ENCODE measurements around the gene CRACDL.

The CRACDL gene

GRCh38 chr2:98932778-98933343 lies 3.2 kb downstream of the CRACDL start:
- Histone ChIP-seq H3K27me3 (ENCODE audit: insufficient read depth, poor library complexity, severe bottlenecking) (peaks cover 17% of the 10 kb centered on the region), H3K27ac (replicated peaks) (no peak overlapping the region), H3K4me3 (replicated peaks; ENCODE audit: insufficient read depth, low read length) (no peak overlapping the region)
- no peak for DNase-seq (ENCODE audit: low read depth in 1 of 2, low spot score in 1 of 2)
- no peak for TF ChIP-seq SPI1 (IDR thresholded peaks at IDR 0.05; ENCODE audit: borderline replicate concordance, low read depth)
- no peak for TF ChIP-seq GABPA (IDR thresholded peaks at IDR 0.05; ENCODE audit: low read depth)
- TF ChIP-seq REST (IDR thresholded peaks at IDR 0.05; ENCODE audit: insufficient replicate concordance, low read depth) = no peak
- no peak for TF ChIP-seq CTCF (IDR thresholded peaks at IDR 0.05; ENCODE audit: insufficient read depth, low read length)
- no peak for TF ChIP-seq POLR2AphosphoS5 (IDR thresholded peaks at IDR 0.05; ENCODE audit: low read depth)

- TF ChIP-seq GABPA (IDR thresholded peaks at IDR 0.05; ENCODE audit: low read depth) = no peak
- no peak for TF ChIP-seq REST (IDR thresholded peaks at IDR 0.05; ENCODE audit: insufficient replicate concordance, low read depth)
- TF ChIP-seq POLR2AphosphoS5 (IDR thresholded peaks at IDR 0.05; ENCODE audit: low read depth) = no peak
- no peak for TF ChIP-seq CTCF (IDR thresholded peaks at IDR 0.05; ENCODE audit: insufficient read depth, low read length)
- no peak for TF ChIP-seq SPI1 (IDR thresholded peaks at IDR 0.05; ENCODE audit: borderline replicate concordance, low read depth)
- H3K4me3 ChIP-seq (replicated peaks; ENCODE audit: insufficient read depth, low read length) = no peak overlapping the region
- no peak for DNase-seq (ENCODE audit: low read depth in 1 of 2, low spot score in 1 of 2)
- H3K27ac ChIP-seq (replicated peaks) = no peak overlapping the region
- peaks cover 10% of the 10 kb centered on the region for H3K27me3 ChIP-seq (ENCODE audit: insufficient read depth, poor library complexity, severe bottlenecking)
Observed at GRCh38 chr2:98932164-98932563, 3.9 kb downstream of the CRACDL start.

GRCh38 chr2:98931596-98931995 lies 4.4 kb downstream of the CRACDL start:
- Histone ChIP-seq H3K4me3 (replicated peaks; ENCODE audit: insufficient read depth, low read length) (no peak overlapping the region), H3K27ac (replicated peaks) (no peak overlapping the region), H3K27me3 (ENCODE audit: insufficient read depth, poor library complexity, severe bottlenecking) (peaks cover 4% of the 10 kb centered on the region)
- no peak for DNase-seq (ENCODE audit: low read depth in 1 of 2, low spot score in 1 of 2)
- TF ChIP-seq REST (IDR thresholded peaks at IDR 0.05; ENCODE audit: insufficient replicate concordance, low read depth) (no peak), GABPA (IDR thresholded peaks at IDR 0.05; ENCODE audit: low read depth) (no peak), SPI1 (IDR thresholded peaks at IDR 0.05; ENCODE audit: borderline replicate concordance, low read depth) (no peak), POLR2AphosphoS5 (IDR thresholded peaks at IDR 0.05; ENCODE audit: low read depth) (no peak), CTCF (IDR thresholded peaks at IDR 0.05; ENCODE audit: insufficient read depth, low read length) (no peak)
